Measurements from ENCODE around the gene OAF. TPM values are rescaled to one million over a fixed set of nuclear protein-coding genes. Genes with fewer than 3 reads are reported as not detected.

OAF gene
- total RNA-seq, 2 donors from 2014 or later, result 1.7 to 3.6 TPM

DNA sequence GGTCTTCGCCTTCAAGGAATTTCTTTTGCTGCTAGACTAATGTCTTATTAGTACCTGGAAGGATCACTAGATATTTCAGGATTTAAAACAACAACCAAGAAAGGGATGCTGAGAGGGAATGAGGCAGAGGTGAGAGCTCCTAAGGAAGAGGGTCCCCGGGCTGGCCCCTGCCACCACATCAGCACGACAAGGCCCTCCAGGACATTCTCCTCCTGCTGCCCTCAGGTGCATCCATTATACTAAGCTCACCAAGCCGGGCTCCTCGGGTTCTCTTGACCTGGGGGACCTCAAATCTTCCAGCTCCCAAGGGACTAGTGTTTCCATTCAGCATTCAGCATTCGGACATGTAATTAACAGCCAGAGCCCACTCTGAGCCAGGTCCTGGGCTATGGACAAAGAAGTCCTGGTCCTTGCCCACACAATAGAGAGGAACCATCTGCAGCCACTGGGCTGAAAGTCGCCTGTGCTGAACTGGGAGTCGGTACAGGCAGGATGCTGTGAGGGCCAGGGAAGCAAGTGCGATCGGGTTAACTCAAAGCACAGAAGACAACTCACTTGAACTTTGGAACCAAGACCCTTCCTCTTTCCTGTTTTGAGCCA, 29.4 kb upstream of the OAF start:
- Histone ChIP-seq H3K4me1 (ENCODE audit: control insufficient read depth, insufficient read depth, low read length) (no peaks in the 10 kb centered on the region), H3K27me3 (ENCODE audit: control insufficient read depth, insufficient read depth, low read length, poor library complexity, severe bottlenecking) (peaks cover 23% of the 10 kb centered on the region), H3K4me3 (ENCODE audit: low read length) (no peak overlapping the region), H3K9me3 (ENCODE audit: control insufficient read depth, low read length) (no peaks in the 10 kb centered on the region), H3K36me3 (ENCODE audit: control insufficient read depth, insufficient read depth, low read length) (no peaks in the 10 kb centered on the region), H3K9ac (ENCODE audit: extremely low read depth, low read length, poor library complexity, severe bottlenecking) (no peak overlapping the region), H3K27ac (ENCODE audit: low read depth, low read length) (no peak overlapping the region)
- WGBS, 2 experiments (ENCODE audit: insufficient coverage in 1 of 2, insufficient read length in 1 of 2), result 87 to 94% methylated on average over 8 to 10 of the region's 10 CpGs
- Mint-ChIP-seq H3K9me3 (no peaks in the 10 kb centered on the region), H3K36me3 (ENCODE audit: low read depth) (no peaks in the 10 kb centered on the region), H3K27ac (no peak overlapping the region), H3K4me1 (peaks cover 2% of the 10 kb centered on the region), H3K4me3 (no peak overlapping the region), H3K27me3 (ENCODE audit: insufficient read depth) (peaks cover 56% of the 10 kb centered on the region)
- no peak for TF ChIP-seq CTCF (conservative IDR thresholded peaks at IDR 0.05)
- DNase-seq, result no peak

GRCh38 chr11:120182372-120182771, 28.5 kb upstream of the OAF start:
- Mint-ChIP-seq H3K27ac (no peak overlapping the region), H3K4me1 (peaks cover 2% of the 10 kb centered on the region), H3K9me3 (no peaks in the 10 kb centered on the region), H3K36me3 (ENCODE audit: low read depth) (no peaks in the 10 kb centered on the region), H3K4me3 (no peak overlapping the region), H3K27me3 (ENCODE audit: insufficient read depth) (peaks cover 55% of the 10 kb centered on the region)
- Histone ChIP-seq H3K9me3 (ENCODE audit: control insufficient read depth, low read length) (no peaks in the 10 kb centered on the region), H3K4me3 (ENCODE audit: low read length) (no peak overlapping the region), H3K36me3 (ENCODE audit: control insufficient read depth, insufficient read depth, low read length) (no peaks in the 10 kb centered on the region), H3K27ac (ENCODE audit: low read depth, low read length) (no peak overlapping the region), H3K9ac (ENCODE audit: extremely low read depth, low read length, poor library complexity, severe bottlenecking) (no peak overlapping the region), H3K27me3 (ENCODE audit: control insufficient read depth, insufficient read depth, low read length, poor library complexity, severe bottlenecking) (peaks cover 14% of the 10 kb centered on the region), H3K4me1 (ENCODE audit: control insufficient read depth, insufficient read depth, low read length) (no peaks in the 10 kb centered on the region)
- no peak for TF ChIP-seq CTCF (conservative IDR thresholded peaks at IDR 0.05)
- DNase-seq, result no peak
- WGBS, 2 experiments (ENCODE audit: insufficient coverage in 1 of 2, insufficient read length in 1 of 2), result 64 to 74% methylated on average over 6 to 7 of the region's 7 CpGs

DNA sequence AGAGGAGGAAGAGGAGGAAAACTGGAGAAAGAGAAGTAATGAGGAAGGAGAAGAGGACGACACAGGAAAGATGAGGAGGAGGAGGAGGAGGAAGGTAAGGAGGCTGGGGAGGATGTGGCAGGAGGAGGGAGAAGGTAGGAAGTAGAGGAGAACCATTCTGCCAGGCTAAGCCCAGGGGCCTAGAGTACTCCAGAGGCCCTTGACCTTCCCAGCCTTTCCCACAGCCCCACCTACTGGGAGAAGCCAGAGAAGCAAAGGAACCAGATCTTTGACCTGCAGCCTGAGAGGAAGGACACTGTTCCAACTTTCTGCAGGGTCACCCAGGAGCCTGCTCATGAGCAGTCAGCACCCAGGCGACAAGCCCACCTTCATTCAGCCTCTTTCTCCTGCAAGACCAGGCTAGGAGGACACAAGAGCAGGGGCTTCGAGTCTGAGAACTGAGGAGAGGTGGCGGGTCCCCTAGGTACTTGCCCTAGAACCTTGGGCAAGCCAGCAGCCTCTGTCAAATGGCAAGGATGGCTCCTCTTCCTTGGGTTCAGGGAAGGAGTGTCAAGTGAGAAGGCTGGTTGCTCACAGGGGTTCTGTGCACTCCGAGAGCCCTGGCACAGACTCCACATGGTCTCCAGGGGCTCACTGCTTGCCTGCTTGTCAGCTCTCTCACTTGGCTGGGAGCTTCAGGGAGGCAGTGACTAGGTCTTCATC, 27.9 kb upstream of the OAF start:
- peaks cover 10% of the 10 kb centered on the region for H3K27me3 ChIP-seq (ENCODE audit: control insufficient read depth, insufficient read depth, low read length, poor library complexity, severe bottlenecking)
- no peak overlapping the region for H3K4me3 ChIP-seq (ENCODE audit: low read length)
- peaks cover 55% of the 10 kb centered on the region for H3K27me3 Mint-ChIP-seq (ENCODE audit: insufficient read depth)
- no peaks in the 10 kb centered on the region for H3K9me3 ChIP-seq (ENCODE audit: control insufficient read depth, low read length)
- 73 to 74% methylated on average over 2 to 5 of the region's 5 CpGs for WGBS, 2 experiments (ENCODE audit: insufficient coverage in 1 of 2, insufficient read length in 1 of 2)
- H3K4me1 ChIP-seq (ENCODE audit: control insufficient read depth, insufficient read depth, low read length), result no peaks in the 10 kb centered on the region
- H3K4me1 Mint-ChIP-seq, result peaks cover 2% of the 10 kb centered on the region
- DNase-seq, result peak; percentile 92
- H3K27ac Mint-ChIP-seq, result no peak overlapping the region
- peak; percentile 80 for TF ChIP-seq CTCF (conservative IDR thresholded peaks at IDR 0.05)
- H3K9ac ChIP-seq (ENCODE audit: extremely low read depth, low read length, poor library complexity, severe bottlenecking), result no peak overlapping the region
- no peaks in the 10 kb centered on the region for H3K36me3 ChIP-seq (ENCODE audit: control insufficient read depth, insufficient read depth, low read length)
- H3K27ac ChIP-seq (ENCODE audit: low read depth, low read length), result no peak overlapping the region
- H3K9me3 Mint-ChIP-seq, result no peaks in the 10 kb centered on the region
- no peak overlapping the region for H3K4me3 Mint-ChIP-seq
- no peaks in the 10 kb centered on the region for H3K36me3 Mint-ChIP-seq (ENCODE audit: low read depth)
